HEK293T (cell line): ENCODE results near the gene ZNF286A.

Experiments used
- CTCF ChIA-PET: fragments of 350-600 bp; formaldehyde crosslinking; extraction: SDS; loops from one replicate; lab custom pipeline; 2021; ENCODE audit warnings: antibody characterized with exemption, inconsistent platforms; lab: Yijun Ruan, JAX
- POLR2A ChIA-PET: fragments of 350-600 bp; formaldehyde crosslinking; extraction: SDS; loops from one replicate; lab custom pipeline; 2020; ENCODE audit warnings: antibody characterized with exemption, inconsistent platforms; lab: Yijun Ruan, JAX
- DNase-seq: peaks from one replicate; pipeline ENCODE4 v3.0.0; 2012; ENCODE audit warnings: mixed read lengths; ENCODE audit errors: extremely low spot score
- ARNT ChIP-seq: fragments of 450-650 bp; IDR thresholded peaks from 2 replicates; pipeline ENCODE4 v1.6.1; 2017; ENCODE audit warnings: mild to moderate bottlenecking
- BHLHE40 ChIP-seq: fragments of 450-650 bp; IDR thresholded peaks from 2 replicates; pipeline ENCODE4 v1.6.1; 2016; ENCODE audit warnings: mild to moderate bottlenecking, moderate library complexity, borderline replicate concordance
- CTBP1 ChIP-seq: fragments of 450-650 bp; IDR thresholded peaks from 2 replicates; pipeline ENCODE4 v1.6.1; 2016; ENCODE audit warnings: borderline replicate concordance
- ELF4 ChIP-seq: fragments of 450-650 bp; IDR thresholded peaks from 2 replicates; pipeline ENCODE4 v1.6.1; 2017; ENCODE audit warnings: antibody characterized with exemption
- FOXA1 ChIP-seq: fragments of 450-650 bp; IDR thresholded peaks from 2 replicates; pipeline ENCODE4 v1.6.1; 2016; ENCODE audit warnings: mild to moderate bottlenecking
- FOXK2 ChIP-seq: fragments of 450-650 bp; IDR thresholded peaks from 2 replicates; pipeline ENCODE4 v1.6.1; 2016; ENCODE audit warnings: mild to moderate bottlenecking
- FOXM1 ChIP-seq: fragments of 450-650 bp; IDR thresholded peaks from 2 replicates; pipeline ENCODE4 v1.6.1; 2017; ENCODE audit warnings: mild to moderate bottlenecking, borderline replicate concordance
- HDGF ChIP-seq: fragments of 450-650 bp; IDR thresholded peaks from 2 replicates; pipeline ENCODE4 v1.6.1; 2017; ENCODE audit warnings: antibody characterized with exemption, borderline replicate concordance
- L3MBTL2 ChIP-seq: fragments of 450-650 bp; conservative IDR thresholded peaks from 2 replicates; pipeline ENCODE4 v1.6.1; 2016; ENCODE audit warnings: mild to moderate bottlenecking
- LEF1 ChIP-seq: fragments of 450-650 bp; IDR thresholded peaks from 2 replicates; pipeline ENCODE4 v1.6.1; 2017; ENCODE audit warnings: mild to moderate bottlenecking, borderline replicate concordance
- NFRKB ChIP-seq: fragments of 450-650 bp; IDR thresholded peaks from 2 replicates; pipeline ENCODE4 v1.6.1; 2016; ENCODE audit warnings: mild to moderate bottlenecking, moderate library complexity
- SP1 ChIP-seq: fragments of 450-650 bp; IDR thresholded peaks from 2 replicates; pipeline ENCODE4 v1.6.1; 2017
- SUZ12 ChIP-seq: fragments of 450-650 bp; IDR thresholded peaks from 2 replicates; pipeline ENCODE4 v1.6.1; 2016; ENCODE audit warnings: mild to moderate bottlenecking
- TARDBP ChIP-seq: fragments of 450-650 bp; IDR thresholded peaks from 2 replicates; pipeline ENCODE4 v1.6.1; 2016
- ZNF384 ChIP-seq: fragments of 450-650 bp; IDR thresholded peaks from 2 replicates; pipeline ENCODE4 v1.6.1; 2016
- TF ChIP-seq, protein P1 (sequence below): fragments of 450-650 bp; IDR thresholded peaks from 2 replicates; pipeline ENCODE4 v1.6.1; 2016

Gene ZNF286A

DNA sequence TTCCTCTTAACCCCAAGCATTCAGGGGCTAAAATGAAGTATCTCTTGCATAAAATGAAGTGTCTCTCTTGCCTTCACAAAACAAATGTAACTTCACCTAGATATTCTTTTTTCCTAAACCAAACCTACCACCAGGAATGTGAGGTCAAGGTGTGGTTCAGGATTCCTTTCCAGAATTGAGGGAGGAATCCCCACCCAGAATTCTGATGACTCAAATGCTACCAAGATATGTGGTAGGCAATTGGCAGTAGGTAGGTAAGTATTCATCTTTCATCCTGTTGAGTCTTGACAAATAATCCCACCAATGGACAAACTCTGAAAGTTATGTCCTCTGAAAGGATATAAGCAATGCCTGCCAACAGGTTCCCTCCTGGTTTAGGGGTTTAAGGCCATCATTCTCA, 41.7 kb upstream of the ZNF286A start:
- DNase-seq, result no peak
- ChIA-PET POLR2A (no interaction called here), CTCF (no interaction called here)
- no peak for TF ChIP-seq LEF1
- TF ChIP-seq TARDBP, result no peak

- DNase-seq, result no peak
- TF ChIP-seq, protein P1, sequence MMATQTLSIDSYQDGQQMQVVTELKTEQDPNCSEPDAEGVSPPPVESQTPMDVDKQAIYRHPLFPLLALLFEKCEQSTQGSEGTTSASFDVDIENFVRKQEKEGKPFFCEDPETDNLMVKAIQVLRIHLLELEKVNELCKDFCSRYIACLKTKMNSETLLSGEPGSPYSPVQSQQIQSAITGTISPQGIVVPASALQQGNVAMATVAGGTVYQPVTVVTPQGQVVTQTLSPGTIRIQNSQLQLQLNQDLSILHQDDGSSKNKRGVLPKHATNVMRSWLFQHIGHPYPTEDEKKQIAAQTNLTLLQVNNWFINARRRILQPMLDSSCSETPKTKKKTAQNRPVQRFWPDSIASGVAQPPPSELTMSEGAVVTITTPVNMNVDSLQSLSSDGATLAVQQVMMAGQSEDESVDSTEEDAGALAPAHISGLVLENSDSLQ, result 0 out of 2 replicates have a peak, but pooled peaks have one; percentile 20
- TF ChIP-seq ELF4, result no peak
- POLR2A ChIA-PET, result no interaction called here
- CTCF ChIA-PET, result no interaction called here
Measured at GRCh38 chr17:15658296-15658695, 41.3 kb upstream of the ZNF286A start.

DNA sequence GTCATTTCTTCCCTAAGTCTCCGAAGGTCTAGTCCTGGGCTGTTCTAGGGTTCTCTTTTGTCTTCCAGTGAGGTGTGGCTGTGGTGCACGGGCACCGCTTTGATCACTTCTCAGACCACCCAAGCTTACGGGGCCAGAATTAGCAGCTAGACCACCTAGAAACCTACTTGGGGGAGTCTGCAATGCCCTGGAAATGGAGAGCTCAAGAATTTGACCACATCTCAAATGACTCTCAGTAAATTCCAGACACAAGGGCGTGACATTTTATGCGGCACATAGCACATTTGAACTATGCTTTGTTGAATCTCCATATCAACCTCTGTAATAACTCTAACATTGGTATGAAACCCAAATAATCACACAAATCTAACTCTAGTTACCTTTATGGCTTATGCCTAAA, 40.3 kb upstream of the ZNF286A start:
- DNase-seq, result no peak
- CTCF ChIA-PET, result no interaction called here
- POLR2A ChIA-PET, result no interaction called here
- TF ChIP-seq NFRKB (no peak), CTBP1 (no peak), ELF4 (no peak), FOXM1 (no peak), L3MBTL2 (no peak), SP1 (no peak), HDGF (no peak), SUZ12 (no peak), LEF1 (no peak), FOXA1 (no peak), TARDBP (no peak), FOXK2 (no peak)

DNA sequence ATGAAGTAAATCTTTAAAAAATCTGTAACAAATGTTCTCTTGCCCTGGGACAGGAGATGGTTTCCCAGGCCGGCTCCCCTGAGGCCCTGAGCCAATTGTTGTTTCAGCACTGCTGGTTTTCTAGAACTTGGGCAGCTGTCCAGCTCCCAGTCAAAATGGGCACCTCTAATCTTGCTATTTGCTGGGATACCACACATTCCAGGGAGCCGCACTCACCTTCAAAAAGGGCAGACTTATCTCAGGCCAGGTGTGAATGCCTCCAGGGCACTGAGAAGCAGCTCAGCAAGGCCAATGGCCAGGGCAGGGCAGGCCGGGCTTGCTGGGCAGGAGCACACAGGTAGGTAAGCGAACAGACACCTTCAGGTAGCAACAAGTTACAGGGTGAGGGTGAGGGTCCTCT, 39.9 kb upstream of the ZNF286A start:
- ChIA-PET CTCF (no interaction called here), POLR2A (no interaction called here)
- TF ChIP-seq L3MBTL2, result no peak
- TF ChIP-seq LEF1, result no peak
- TF ChIP-seq, protein P1, result no peak
- TF ChIP-seq ELF4, result no peak
- TF ChIP-seq TARDBP, result no peak
- no peak for TF ChIP-seq FOXM1
- TF ChIP-seq NFRKB, result no peak
- TF ChIP-seq ZNF384, result no peak
- TF ChIP-seq ARNT, result no peak
- TF ChIP-seq HDGF, result no peak
- no peak for TF ChIP-seq FOXK2
- no peak for TF ChIP-seq FOXA1
- no peak for TF ChIP-seq SP1
- TF ChIP-seq BHLHE40, result no peak
- no peak for TF ChIP-seq CTBP1
- TF ChIP-seq SUZ12, result no peak
- no peak for DNase-seq

- TF ChIP-seq L3MBTL2 (no peak), FOXK2 (no peak), SUZ12 (no peak), ARNT (no peak), FOXA1 (no peak), HDGF (no peak), SP1 (no peak), ELF4 (no peak), CTBP1 (no peak), LEF1 (no peak), TARDBP (no peak), NFRKB (no peak), ZNF384 (no peak), BHLHE40 (no peak)
- ChIA-PET POLR2A (no interaction called here), CTCF (no interaction called here)
- DNase-seq, result no peak
Measured at GRCh38 chr17:15660077-15660476, 39.5 kb upstream of the ZNF286A start.

- ChIA-PET POLR2A (interaction anchor here (2.2 kb wide), 1 partner anchor 11 kb away, joined by 9 read pairs; no protein-coding TSS in a partner anchor), CTCF (no interaction called here)
- no peak for DNase-seq
Measured at GRCh38 chr17:15662681-15663080, 36.9 kb upstream of the ZNF286A start.

More at GRCh38 chr17:15662681-15663080, 36.9 kb upstream of the ZNF286A start:
- TF ChIP-seq, protein P1, result no peak
- no peak for TF ChIP-seq CTBP1
- TF ChIP-seq LEF1, result no peak
- TF ChIP-seq TARDBP, result no peak
- no peak for TF ChIP-seq SUZ12
- no peak for TF ChIP-seq HDGF
- no peak for TF ChIP-seq NFRKB
- TF ChIP-seq L3MBTL2, result no peak
- no peak for TF ChIP-seq ZNF384
- TF ChIP-seq BHLHE40, result no peak
- TF ChIP-seq FOXA1, result no peak
- TF ChIP-seq ELF4, result no peak
- TF ChIP-seq FOXM1, result no peak
- TF ChIP-seq ARNT, result no peak
- no peak for TF ChIP-seq FOXK2
- TF ChIP-seq SP1, result no peak
